Measurements from ENCODE around the gene SMYD1. TPM values are rescaled to one million over a fixed set of nuclear protein-coding genes. Genes with fewer than 3 reads are reported as not detected.

The SMYD1 gene
- total RNA-seq, 2 donors from 2014 or later: 0.45 TPM; not detected in 1

GRCh38 chr2:88080545-88080944, 12.9 kb downstream of the SMYD1 start:
- ATAC-seq: no peak
- intact Hi-C loops (cut with DNase I, micrococcal nuclease): no loop called here
- no peak for DNase-seq

GRCh38 chr2:88081924-88082608, 14.4 kb downstream of the SMYD1 start:
- no peak for ATAC-seq
- intact Hi-C loops (cut with DNase I, micrococcal nuclease): no loop called here
- no peak for DNase-seq

- DNase-seq (no peak), ATAC-seq (peak; percentile 62)
- intact Hi-C loops (cut with DNase I, micrococcal nuclease): no loop called here
These were observed 15.2 kb downstream of the SMYD1 start for GRCh38 chr2:88082781-88083180.

GRCh38 chr2:88085099-88085498, 17.5 kb downstream of the SMYD1 start:
- ATAC-seq (no peak), DNase-seq (no peak)
- intact Hi-C loops (cut with DNase I, micrococcal nuclease): no loop called here

- intact Hi-C loops (cut with DNase I, micrococcal nuclease): no loop called here
- DNase-seq (no peak), ATAC-seq (no peak)
These were observed 18.0 kb downstream of the SMYD1 start for GRCh38 chr2:88085602-88086001.

- no peak for DNase-seq
- intact Hi-C loops (cut with DNase I, micrococcal nuclease): no loop called here
- no peak for ATAC-seq
These were observed 18.8 kb downstream of the SMYD1 start for GRCh38 chr2:88086401-88086800.

- intact Hi-C loops (cut with DNase I, micrococcal nuclease): no loop called here
- no peak for ATAC-seq
- DNase-seq: no peak
These were observed 19.4 kb downstream of the SMYD1 start for GRCh38 chr2:88087073-88087472.

- intact Hi-C loops (cut with DNase I, micrococcal nuclease): no loop called here
- ATAC-seq: no peak
- DNase-seq: no peak
These were observed 20.1 kb downstream of the SMYD1 start for GRCh38 chr2:88087763-88088162.

- ATAC-seq: no peak
- intact Hi-C loops (cut with DNase I, micrococcal nuclease): no loop called here
- DNase-seq: no peak
These were observed 21.4 kb downstream of the SMYD1 start for GRCh38 chr2:88088999-88089398.

GRCh38 chr2:88090446-88091283, 23.0 kb downstream of the SMYD1 start:
- ATAC-seq: no peak
- DNase-seq: no peak
- intact Hi-C loops (cut with DNase I, micrococcal nuclease): no loop called here

GRCh38 chr2:88091943-88092342, 24.3 kb downstream of the SMYD1 start:
- no peak for DNase-seq
- ATAC-seq: no peak
- intact Hi-C loops (cut with DNase I, micrococcal nuclease): no loop called here

GRCh38 chr2:88092773-88093172, 25.1 kb downstream of the SMYD1 start:
- intact Hi-C loops (cut with DNase I, micrococcal nuclease): no loop called here
- no peak for DNase-seq
- ATAC-seq: no peak

- ATAC-seq (no peak), DNase-seq (no peak)
- intact Hi-C loops (cut with DNase I, micrococcal nuclease): no loop called here
These were observed 27.4 kb downstream of the SMYD1 start for GRCh38 chr2:88095022-88095421.

GRCh38 chr2:88096708-88097107, 29.1 kb downstream of the SMYD1 start:
- peak; percentile 55 for ATAC-seq
- no peak for DNase-seq
- intact Hi-C loops (cut with DNase I, micrococcal nuclease): no loop called here

GRCh38 chr2:88097192-88097591, 29.6 kb downstream of the SMYD1 start:
- ATAC-seq (no peak), DNase-seq (no peak)
- intact Hi-C loops (cut with DNase I, micrococcal nuclease): no loop called here

- intact Hi-C loops (cut with DNase I, micrococcal nuclease): no loop called here
- ATAC-seq: no peak
- no peak for DNase-seq
These were observed 30.4 kb downstream of the SMYD1 start for GRCh38 chr2:88097891-88098557.

- no peak for DNase-seq
- intact Hi-C loops (cut with DNase I, micrococcal nuclease): no loop called here
- ATAC-seq: no peak
These were observed 30.9 kb downstream of the SMYD1 start for GRCh38 chr2:88098558-88098900.

GRCh38 chr2:88099798-88100488, 32.3 kb downstream of the SMYD1 start:
- intact Hi-C loops (cut with DNase I, micrococcal nuclease): no loop called here
- ATAC-seq (no peak), DNase-seq (no peak)

- ATAC-seq: no peak
- intact Hi-C loops (cut with DNase I, micrococcal nuclease): no loop called here
- DNase-seq: no peak
These were observed 32.8 kb downstream of the SMYD1 start for GRCh38 chr2:88100489-88100858.

- ATAC-seq (no peak), DNase-seq (no peak)
- intact Hi-C loops (cut with DNase I, micrococcal nuclease): no loop called here
These were observed 41.2 kb downstream of the SMYD1 start for GRCh38 chr2:88108796-88109195.
